B cell (primary cell): Measurements from ENCODE around the gene PRSS56. TPM values are rescaled to one million over a fixed set of nuclear protein-coding genes. Genes with fewer than 3 reads are reported as not detected.

Source experiments
- ATAC-seq: fragments of 200-7000 bp; cut with Tn5 transposase; one replicate; pipeline ENCODE4 v1.10.0; 2021; ENCODE audit warnings: low read depth, mild to moderate bottlenecking, moderate number of reproducible peaks, moderate library complexity
- CTCF ChIA-PET: fragments of 350-600 bp; sonication (Branson Sonifier 250); formaldehyde crosslinking; loops from one replicate; lab custom pipeline; 2021; ENCODE audit warnings: antibody characterized with exemption, inconsistent platforms; lab: Charles Lee
- POLR2A ChIA-PET: fragments of 350-600 bp; sonication (Branson Sonifier 250); formaldehyde crosslinking; loops from one replicate; lab custom pipeline; 2021; ENCODE audit warnings: antibody characterized with exemption; lab: Charles Lee
- DNase-seq: peaks from one replicate; pipeline ENCODE4 v3.0.0; 2013
- H2AFZ ChIP-seq: 2 replicates; pipeline ENCODE4 v1.6.1; 2012; ENCODE audit warnings: mild to moderate bottlenecking, low read depth, low read length; ENCODE audit not compliant: insufficient read depth, poor library complexity, severe bottlenecking
- H3K27ac ChIP-seq, 2 donors: 1 replicate in 1 of 2; 2 replicates in 1 of 2; pipeline ENCODE4 v1.5.1; 2012 to 2013; ENCODE audit warnings: low read length in 2 of 2, mild to moderate bottlenecking in 2 of 2, moderate library complexity in 1 of 2
- H3K27me3 ChIP-seq, 4 experiments: fragments of 200-600 bp in 1 of 4; sonication (generic) in 1 of 4; replicated peaks in 1 of 4; 1 replicate in 2 of 4; 2 replicates in 2 of 4; pipeline versions ENCODE4 v1.6.1 to v1.7.0; 2013 to 2016; ENCODE audit warnings: low read length in 3 of 4, mild to moderate bottlenecking in 2 of 4, mixed read lengths in 1 of 4, moderate library complexity in 1 of 4; ENCODE audit not compliant: insufficient read depth in 4 of 4, control insufficient read depth in 3 of 4; ENCODE audit errors: control extremely low read depth in 1 of 4
- H3K36me3 ChIP-seq, 2 experiments: replicated peaks in 1 of 2; 1 replicate in 1 of 2; 2 replicates in 1 of 2; pipeline versions ENCODE4 v1.6.1 to v1.7.1; 2013; ENCODE audit warnings: low read length in 1 of 2; ENCODE audit not compliant: insufficient read depth in 2 of 2, control insufficient read depth in 1 of 2; ENCODE audit errors: control extremely low read depth in 1 of 2, extremely low read depth in 1 of 2
- H3K4me1 ChIP-seq, 2 donors: fragments of 200-600 bp in 1 of 2; sonication (generic) in 1 of 2; 1 replicate in 1 of 2; 2 replicates in 1 of 2; pipeline versions ENCODE4 v1.5.1 to v1.6.1; 2013 to 2017; ENCODE audit warnings: low read length in 2 of 2; ENCODE audit not compliant: control insufficient read depth in 2 of 2, insufficient read depth in 2 of 2
- H3K4me2 ChIP-seq: replicated peaks from 2 replicates; pipeline ENCODE3; 2012; ENCODE audit warnings: mild to moderate bottlenecking, low read depth, low read length; ENCODE audit not compliant: poor library complexity, severe bottlenecking
- H3K4me3 ChIP-seq, 5 experiments: fragments of 200-600 bp in 1 of 5; sonication (generic) in 1 of 5; 1 replicate in 3 of 5; 2 replicates in 2 of 5; pipeline versions ENCODE4 v1.5.1 to v1.7.0; 2011 to 2016; ENCODE audit warnings: low read length in 4 of 5, mild to moderate bottlenecking in 4 of 5, low read depth in 2 of 5, control low read depth in 1 of 5, moderate library complexity in 1 of 5; ENCODE audit not compliant: insufficient read depth in 1 of 5; ENCODE audit errors: control extremely low read depth in 1 of 5, extremely low read depth in 1 of 5
- H3K79me2 ChIP-seq: fragments of 200-600 bp; sonication (generic); one replicate; pipeline ENCODE4 v1.6.0; 2016; ENCODE audit warnings: low read length; ENCODE audit not compliant: control insufficient read depth, insufficient read depth
- H3K9ac ChIP-seq: fragments of 200-600 bp; sonication (generic); 2 replicates; pipeline ENCODE4 v1.6.1; 2017; ENCODE audit warnings: mild to moderate bottlenecking, low read length, moderate library complexity
- H3K9me3 ChIP-seq, 3 donors: one replicate each; pipeline versions ENCODE4 v1.6.1 to v1.7.1; 2013; ENCODE audit warnings: low read length in 2 of 3; ENCODE audit not compliant: control insufficient read depth in 2 of 3, insufficient read depth in 1 of 3; ENCODE audit errors: control extremely low read depth in 1 of 3
- H4K20me1 ChIP-seq: 2 replicates; pipeline ENCODE4 v1.6.0; 2012; ENCODE audit warnings: mild to moderate bottlenecking, low read length; ENCODE audit not compliant: insufficient read depth, control insufficient read depth, poor library complexity, severe bottlenecking
- H3K27ac Mint-ChIP-seq: one replicate; pipeline ENCODE4 v1.8.0; 2021; ENCODE audit warnings: mixed read lengths
- H3K27me3 Mint-ChIP-seq: one replicate; pipeline ENCODE4 v1.8.0; 2021; ENCODE audit warnings: mixed read lengths
- H3K4me1 Mint-ChIP-seq: one replicate; pipeline ENCODE4 v1.8.0; 2021; ENCODE audit warnings: mixed read lengths
- H3K4me3 Mint-ChIP-seq: one replicate; pipeline ENCODE4 v1.8.0; 2021; ENCODE audit warnings: mixed read lengths
- H3K9me3 Mint-ChIP-seq: one replicate; pipeline ENCODE4 v1.8.0; 2022; ENCODE audit warnings: mixed read lengths; ENCODE audit not compliant: insufficient read depth
- EZH2 ChIP-seq: IDR thresholded peaks from 2 replicates; pipeline ENCODE4 v1.6.1; 2012; ENCODE audit warnings: borderline replicate concordance, low read depth, mild to moderate bottlenecking, moderate library complexity, low read length; ENCODE audit not compliant: insufficient read depth, poor library complexity, severe bottlenecking
- WGBS: methylation state at CpG from one replicate; pipeline ENCODE4 v1.1.5; 2013; ENCODE audit warnings: missing lambda C conversion rate; ENCODE audit not compliant: insufficient coverage; 5-methylcytosine and 5-hydroxymethylcytosine counted together
- intact Hi-C: fragments of 100-400 bp; cut with micrococcal nuclease; formaldehyde crosslinking; loops from one replicate; pipeline ENCODE4 v1.10.0; 2022
- polyA plus RNA-seq: library from polyadenylated mRNA; depleted of rRNA; stranded (reverse); fragments of >200 nt; gene quantifications from 2 replicates; pipeline ENCODE4 v1.2.3, GENCODE V29; 2012
- total RNA-seq, 2 donors: library from RNA; stranded (reverse); fragments of 120-200 nt in 1 of 2; gene quantifications; 1 replicate in 1 of 2; 2 replicates in 1 of 2; pipeline versions ENCODE4 v1.2.3 to v1.2.4, GENCODE V29; 2013 to 2022
- TF ChIP-seq, protein P1 (sequence below): fragments of 200-600 bp; IDR thresholded peaks from one replicate; pipeline ENCODE4 v1.8.0; 2022; ENCODE audit warnings: antibody characterized with exemption, mild to moderate bottlenecking

Gene PRSS56
- total and polyA plus RNA-seq, 2 donors (not counting 1 experiment from before 2014, with no cell fraction given), result not detected

DNA sequence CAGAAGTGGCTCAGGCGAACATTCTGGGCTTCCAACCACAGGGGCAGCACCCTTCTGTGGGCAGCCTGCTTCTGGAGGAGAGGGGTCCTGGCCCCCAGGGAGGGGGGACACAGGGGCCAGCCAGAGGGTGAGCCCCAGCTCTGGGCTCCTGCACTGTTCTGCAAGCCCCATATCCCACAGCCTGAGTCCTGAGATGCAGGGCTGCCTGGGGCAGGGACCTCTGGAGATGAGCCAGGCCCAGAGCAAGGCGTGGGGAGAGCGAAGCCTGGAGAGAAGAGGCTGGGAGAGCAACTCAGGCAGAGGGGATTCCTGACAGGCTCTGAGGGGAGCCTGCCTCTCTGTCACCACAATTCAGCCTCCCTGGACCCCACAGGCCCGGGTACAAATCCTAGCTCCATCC, 13.5 kb upstream of the PRSS56 start:
- Histone ChIP-seq H3K79me2 (no peaks in the 10 kb centered on the region), H4K20me1 (no peaks in the 10 kb centered on the region), H3K9ac (no peak overlapping the region), H3K27ac (no peak overlapping the region), H3K4me1 (peaks cover 3 to 11% of the 10 kb centered on the region in 2 donors), H3K27me3 (peaks cover 0 to 32% (median 7%) of the 10 kb centered on the region in 4 experiments), H3K4me3 (no peak overlapping the region), H3K4me2 (no peak overlapping the region), H3K9me3 (no peaks in the 10 kb centered on the region), H3K36me3 (no peaks in the 10 kb centered on the region), H2AFZ (no peak overlapping the region)
- H3K27me3 Mint-ChIP-seq, result peaks cover 27% of the 10 kb centered on the region
- intact Hi-C loops, result no loop called here
- CTCF ChIA-PET, result no interaction called here
- peaks cover 14% of the 10 kb centered on the region for H3K4me1 Mint-ChIP-seq
- no peak overlapping the region for H3K27ac Mint-ChIP-seq
- DNase-seq (no peak), ATAC-seq (no peak)
- no peak for TF ChIP-seq EZH2
- TF ChIP-seq, protein P1, sequence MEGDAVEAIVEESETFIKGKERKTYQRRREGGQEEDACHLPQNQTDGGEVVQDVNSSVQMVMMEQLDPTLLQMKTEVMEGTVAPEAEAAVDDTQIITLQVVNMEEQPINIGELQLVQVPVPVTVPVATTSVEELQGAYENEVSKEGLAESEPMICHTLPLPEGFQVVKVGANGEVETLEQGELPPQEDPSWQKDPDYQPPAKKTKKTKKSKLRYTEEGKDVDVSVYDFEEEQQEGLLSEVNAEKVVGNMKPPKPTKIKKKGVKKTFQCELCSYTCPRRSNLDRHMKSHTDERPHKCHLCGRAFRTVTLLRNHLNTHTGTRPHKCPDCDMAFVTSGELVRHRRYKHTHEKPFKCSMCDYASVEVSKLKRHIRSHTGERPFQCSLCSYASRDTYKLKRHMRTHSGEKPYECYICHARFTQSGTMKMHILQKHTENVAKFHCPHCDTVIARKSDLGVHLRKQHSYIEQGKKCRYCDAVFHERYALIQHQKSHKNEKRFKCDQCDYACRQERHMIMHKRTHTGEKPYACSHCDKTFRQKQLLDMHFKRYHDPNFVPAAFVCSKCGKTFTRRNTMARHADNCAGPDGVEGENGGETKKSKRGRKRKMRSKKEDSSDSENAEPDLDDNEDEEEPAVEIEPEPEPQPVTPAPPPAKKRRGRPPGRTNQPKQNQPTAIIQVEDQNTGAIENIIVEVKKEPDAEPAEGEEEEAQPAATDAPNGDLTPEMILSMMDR, result no peak
- H3K4me3 Mint-ChIP-seq, result no peak overlapping the region
- POLR2A ChIA-PET, result no interaction called here
- 89% methylated on average over 3 of the region's 4 CpGs for WGBS
- H3K9me3 Mint-ChIP-seq, result no peaks in the 10 kb centered on the region

DNA sequence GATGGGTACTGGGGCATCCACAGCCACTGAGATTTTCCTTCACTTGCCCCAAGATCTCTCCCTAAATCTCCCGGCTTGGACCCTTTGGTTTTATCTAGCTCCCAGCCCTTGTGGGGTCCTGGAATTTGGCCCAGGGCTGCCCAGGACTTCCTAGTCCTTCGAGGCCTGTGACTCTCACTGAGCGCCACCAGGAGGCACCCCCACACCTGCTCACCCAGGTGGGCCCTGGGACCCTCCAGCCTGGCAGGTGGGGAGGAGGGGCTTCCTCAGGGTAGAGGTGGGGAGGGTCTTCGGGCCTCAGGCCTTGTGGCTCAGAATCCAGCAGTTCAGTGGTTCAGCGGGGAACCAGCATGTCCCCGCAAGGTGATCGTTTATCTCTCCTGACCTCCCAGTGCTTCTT, 11.9 kb upstream of the PRSS56 start:
- no peak overlapping the region for H3K27ac ChIP-seq
- no peaks in the 10 kb centered on the region for H3K9me3 ChIP-seq
- no peaks in the 10 kb centered on the region for H3K79me2 ChIP-seq
- no peak overlapping the region for H3K27ac Mint-ChIP-seq
- CTCF ChIA-PET, result no interaction called here
- no peak overlapping the region for H2AFZ ChIP-seq
- peaks cover 0 to 24% (median 7%) of the 10 kb centered on the region in 4 experiments for H3K27me3 ChIP-seq
- no peak overlapping the region for H3K4me3 ChIP-seq
- H4K20me1 ChIP-seq, result no peaks in the 10 kb centered on the region
- peaks cover 3 to 5% of the 10 kb centered on the region in 2 donors for H3K4me1 ChIP-seq
- WGBS, result 89% methylated on average over 6 of the region's 7 CpGs
- peaks cover 24% of the 10 kb centered on the region for H3K27me3 Mint-ChIP-seq
- H3K4me3 Mint-ChIP-seq, result no peak overlapping the region
- ATAC-seq (no peak), DNase-seq (no peak)
- no peaks in the 10 kb centered on the region for H3K9me3 Mint-ChIP-seq
- TF ChIP-seq, protein P1, result no peak
- no peak for TF ChIP-seq EZH2
- no peaks in the 10 kb centered on the region for H3K36me3 ChIP-seq
- POLR2A ChIA-PET, result no interaction called here
- H3K4me1 Mint-ChIP-seq, result peaks cover 7% of the 10 kb centered on the region
- no peak overlapping the region for H3K4me2 ChIP-seq
- intact Hi-C loops, result no loop called here
- H3K9ac ChIP-seq, result no peak overlapping the region
